ENCODE data around the gene OR52B6.

DNA sequence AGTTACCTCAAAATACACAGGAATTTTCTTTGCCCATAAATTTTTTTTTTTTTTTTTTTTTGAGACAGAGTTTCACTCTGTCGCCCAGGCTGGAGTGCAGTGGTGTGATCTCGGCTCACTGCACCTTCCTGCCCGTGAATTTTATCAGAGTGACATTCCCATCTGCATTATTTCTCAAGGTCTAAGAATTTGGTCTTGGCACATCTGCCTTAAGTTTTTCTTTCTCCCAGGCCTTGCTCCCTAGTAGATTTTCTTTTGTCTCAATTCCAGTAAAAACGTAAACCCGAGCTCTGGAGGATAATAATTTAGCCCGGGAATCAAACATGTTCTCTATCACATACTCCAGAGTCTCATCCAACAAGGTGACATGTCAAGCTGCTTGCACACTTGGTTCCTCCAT lies 28.1 kb downstream of the OR52B6 start:
- TF ChIP-seq, protein P1, sequence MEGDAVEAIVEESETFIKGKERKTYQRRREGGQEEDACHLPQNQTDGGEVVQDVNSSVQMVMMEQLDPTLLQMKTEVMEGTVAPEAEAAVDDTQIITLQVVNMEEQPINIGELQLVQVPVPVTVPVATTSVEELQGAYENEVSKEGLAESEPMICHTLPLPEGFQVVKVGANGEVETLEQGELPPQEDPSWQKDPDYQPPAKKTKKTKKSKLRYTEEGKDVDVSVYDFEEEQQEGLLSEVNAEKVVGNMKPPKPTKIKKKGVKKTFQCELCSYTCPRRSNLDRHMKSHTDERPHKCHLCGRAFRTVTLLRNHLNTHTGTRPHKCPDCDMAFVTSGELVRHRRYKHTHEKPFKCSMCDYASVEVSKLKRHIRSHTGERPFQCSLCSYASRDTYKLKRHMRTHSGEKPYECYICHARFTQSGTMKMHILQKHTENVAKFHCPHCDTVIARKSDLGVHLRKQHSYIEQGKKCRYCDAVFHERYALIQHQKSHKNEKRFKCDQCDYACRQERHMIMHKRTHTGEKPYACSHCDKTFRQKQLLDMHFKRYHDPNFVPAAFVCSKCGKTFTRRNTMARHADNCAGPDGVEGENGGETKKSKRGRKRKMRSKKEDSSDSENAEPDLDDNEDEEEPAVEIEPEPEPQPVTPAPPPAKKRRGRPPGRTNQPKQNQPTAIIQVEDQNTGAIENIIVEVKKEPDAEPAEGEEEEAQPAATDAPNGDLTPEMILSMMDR (conservative IDR thresholded peaks at IDR 0.05; ENCODE audit: low read length), result no peak
- TF ChIP-seq EZH2phosphoT487 (IDR thresholded peaks at IDR 0.05; ENCODE audit: borderline replicate concordance, low read depth, low read length), result no peak
